HG02798 (cell line): ENCODE measurements around the gene AIFM1.
A peak's percentile ranks its signal among the peaks of the same experiment; 100 is the strongest.

Source experiments
- ATAC-seq: cut with Tn5 transposase; IDR thresholded peaks from one replicate; pipeline ENCODE4 v1.9.1; 2021; ENCODE audit warnings: mild to moderate bottlenecking; ENCODE audit not compliant: unreplicated experiment, poor library complexity

AIFM1 gene

GRCh38 chrX:130171446-130172126, 5.9 kb upstream of the AIFM1 start, which contains the start of gene RAB33A:
RAB33A (plus strand) TSS chrX:130171962; CDS start chrX:130172063, 101 bp downstream.
- ATAC-seq: no peak

- ATAC-seq: peak; percentile 78
Observed at GRCh38 chrX:130170752-130171445, 5.3 kb upstream of the AIFM1 start.

- no peak for ATAC-seq
Observed at GRCh38 chrX:130167040-130167439, 1.4 kb upstream of the AIFM1 start.

GRCh38 chrX:130166503-130166777, 799 bp upstream of the AIFM1 start:
- no peak for ATAC-seq

- ATAC-seq: no peak
Observed at GRCh38 chrX:130165181-130165702, 399 bp downstream of the AIFM1 start.

DNA sequence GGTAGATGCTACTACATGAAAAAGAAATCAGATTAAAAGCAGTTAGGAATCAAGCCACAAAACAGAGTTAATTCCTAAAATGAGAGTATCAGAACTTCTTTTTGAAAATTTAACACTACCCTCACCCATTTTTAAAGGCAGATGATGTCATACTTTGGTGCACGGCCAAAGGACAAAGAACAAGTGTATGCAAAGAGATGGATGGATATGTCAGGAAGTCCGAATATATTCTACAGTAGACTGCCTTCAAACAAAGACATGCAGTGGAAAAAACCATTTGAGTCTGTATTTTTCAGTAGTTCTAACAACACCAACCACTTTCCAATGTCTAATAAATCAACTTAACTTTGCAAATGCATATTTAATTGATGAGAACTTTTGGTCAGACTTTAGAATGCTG, 2.2 kb downstream of the AIFM1 start:
- no peak for ATAC-seq

DNA sequence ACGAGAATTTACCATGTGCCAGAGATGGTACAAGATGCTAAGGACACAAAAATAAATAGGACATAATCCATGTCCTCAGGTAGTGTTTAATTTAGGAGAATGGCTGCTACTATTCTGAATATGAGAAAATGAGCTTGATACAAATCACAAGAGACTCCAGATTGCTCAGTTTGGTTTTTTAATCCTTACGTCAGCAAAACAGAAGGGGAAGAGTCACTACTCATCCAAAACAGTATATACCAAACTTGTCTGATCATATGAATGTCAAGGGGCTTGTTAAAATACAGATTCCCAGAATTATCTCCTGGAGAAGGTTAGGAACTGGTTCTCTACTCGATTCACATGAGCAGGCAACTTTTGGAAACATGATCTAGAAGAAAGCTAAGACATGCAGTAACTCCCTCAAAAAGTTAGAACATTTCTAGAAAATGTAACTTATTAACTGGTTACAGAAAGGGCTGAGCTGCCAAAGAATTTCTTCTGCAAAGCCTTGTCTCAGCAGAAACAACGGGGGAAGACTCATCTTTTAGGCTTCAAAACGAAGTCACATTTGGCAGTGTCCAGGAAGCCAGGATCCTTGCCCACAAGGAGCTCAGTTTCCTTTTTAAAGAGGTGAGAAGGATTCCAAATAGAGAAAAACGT, 3.4 kb downstream of the AIFM1 start:
- no peak for ATAC-seq

DNA sequence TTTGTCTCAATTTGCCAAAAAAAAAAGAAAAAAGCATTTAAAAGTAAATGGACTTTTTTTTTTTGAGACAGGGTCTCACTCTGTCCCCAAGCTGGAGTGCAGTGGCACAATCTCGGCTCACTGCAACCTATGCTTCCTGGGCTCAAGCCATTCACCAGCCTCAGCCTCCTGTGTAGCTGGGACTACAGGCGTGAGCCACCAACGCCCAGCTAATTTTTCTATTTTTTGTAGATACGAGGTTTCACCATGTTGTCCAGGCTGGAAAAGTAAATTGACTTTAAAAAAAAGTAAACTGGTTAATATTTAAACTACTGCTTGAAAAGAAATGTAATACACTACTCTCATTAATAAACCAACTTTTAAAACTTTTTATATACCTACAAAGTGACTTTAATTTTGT, 5.9 kb downstream of the AIFM1 start:
- no peak for ATAC-seq

DNA sequence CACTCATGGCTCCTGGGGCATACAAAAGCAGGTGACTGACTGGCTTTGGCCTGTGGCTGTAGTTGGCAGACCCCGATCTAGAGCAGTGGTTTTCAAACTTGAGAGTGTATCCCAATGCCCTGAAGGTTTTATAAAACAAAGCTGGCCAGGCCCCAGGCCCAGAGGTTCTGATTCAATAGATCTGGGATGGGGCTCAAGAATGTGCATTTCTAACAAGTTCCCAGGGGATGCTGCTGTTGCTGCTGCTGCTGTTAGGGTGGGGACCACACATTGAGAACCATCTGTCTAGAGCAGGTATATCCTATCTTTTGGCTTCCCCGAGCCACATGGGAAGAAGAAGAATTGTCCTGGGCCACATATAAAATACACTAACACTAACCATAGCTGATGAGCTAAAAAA, 7.3 kb downstream of the AIFM1 start:
- ATAC-seq: no peak

GRCh38 chrX:130155564-130155963, 10.1 kb downstream of the AIFM1 start:
- ATAC-seq: no peak

DNA sequence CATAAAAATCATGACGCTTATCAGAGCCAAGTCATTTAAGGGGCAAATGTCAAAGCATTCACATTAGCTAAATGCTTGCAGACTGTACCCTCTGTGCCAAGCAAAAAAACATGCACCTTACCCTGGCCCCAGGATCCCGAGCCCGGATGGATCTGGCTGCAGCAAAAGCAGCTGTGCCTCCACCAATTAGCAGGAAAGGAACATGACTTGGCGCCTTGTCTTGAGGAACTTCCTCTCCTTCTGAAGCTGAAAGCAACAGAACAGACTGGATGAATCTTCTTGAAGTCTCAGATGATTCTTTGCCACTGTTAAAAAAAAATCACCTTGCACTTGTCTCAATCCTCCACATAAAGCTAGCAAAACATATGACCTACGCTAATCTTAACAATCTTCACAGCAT, 18.0 kb downstream of the AIFM1 start:
- no peak for ATAC-seq

- no peak for ATAC-seq
Observed at GRCh38 chrX:130145123-130145522, 20.5 kb downstream of the AIFM1 start.

DNA sequence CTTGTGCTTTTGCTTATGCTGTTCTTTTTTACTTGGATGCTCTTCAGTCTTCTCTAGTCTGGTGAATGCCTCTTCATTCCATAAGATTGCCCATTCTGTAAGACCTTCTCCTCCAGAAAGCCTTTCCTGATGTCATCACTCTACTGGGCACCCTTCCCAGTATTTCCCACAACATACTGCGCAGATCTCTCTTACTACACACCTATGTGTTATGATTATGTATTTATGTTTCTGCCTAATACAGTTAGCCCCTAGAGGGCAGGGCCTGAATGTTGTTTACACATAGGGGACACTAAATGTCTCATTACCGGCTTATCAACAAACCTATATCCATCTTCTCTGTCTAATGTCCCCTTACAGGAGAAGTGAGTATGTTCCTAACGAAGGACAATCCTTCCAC, 21.1 kb downstream of the AIFM1 start:
- ATAC-seq: no peak

DNA sequence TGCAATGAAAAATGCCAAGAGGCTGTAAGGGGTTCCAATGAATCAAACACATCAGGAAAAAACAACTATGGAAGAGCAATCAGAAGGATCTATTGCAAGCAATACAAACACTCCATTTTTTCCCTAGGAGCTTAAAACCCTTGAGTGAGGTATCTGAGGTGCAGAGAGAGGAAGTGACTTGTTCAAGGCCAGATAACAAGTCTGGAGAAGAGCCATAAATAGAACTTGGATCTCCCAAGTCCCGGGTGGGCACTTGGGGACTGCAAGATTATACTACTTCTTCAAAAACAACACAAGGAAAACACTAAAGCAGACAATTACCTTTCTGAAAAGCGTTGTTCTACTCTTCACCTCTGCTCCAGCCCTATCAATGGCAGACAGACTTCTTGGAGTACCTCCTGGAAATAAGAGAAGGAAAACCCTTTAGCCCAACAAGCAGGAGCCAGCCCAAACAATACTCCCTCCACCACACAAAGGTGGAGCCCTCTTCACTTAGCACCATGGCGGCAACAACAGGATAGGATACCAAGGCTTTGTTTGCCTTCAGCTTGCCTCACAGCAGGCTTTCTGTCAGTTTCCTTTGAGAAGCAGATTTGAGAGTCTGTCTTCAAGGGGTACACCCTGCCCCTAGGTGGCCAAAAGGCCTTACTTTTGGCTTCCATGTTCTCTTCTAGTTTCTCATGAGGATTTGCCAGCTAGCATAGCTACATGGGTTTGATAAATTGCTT, 26.0 kb downstream of the AIFM1 start:
- no peak for ATAC-seq

GRCh38 chrX:130136961-130137360, 28.7 kb downstream of the AIFM1 start:
- ATAC-seq: no peak

GRCh38 chrX:130136496-130136895, 29.1 kb downstream of the AIFM1 start:
- no peak for ATAC-seq

GRCh38 chrX:130130990-130131389, 34.7 kb downstream of the AIFM1 start:
- no peak for ATAC-seq

DNA sequence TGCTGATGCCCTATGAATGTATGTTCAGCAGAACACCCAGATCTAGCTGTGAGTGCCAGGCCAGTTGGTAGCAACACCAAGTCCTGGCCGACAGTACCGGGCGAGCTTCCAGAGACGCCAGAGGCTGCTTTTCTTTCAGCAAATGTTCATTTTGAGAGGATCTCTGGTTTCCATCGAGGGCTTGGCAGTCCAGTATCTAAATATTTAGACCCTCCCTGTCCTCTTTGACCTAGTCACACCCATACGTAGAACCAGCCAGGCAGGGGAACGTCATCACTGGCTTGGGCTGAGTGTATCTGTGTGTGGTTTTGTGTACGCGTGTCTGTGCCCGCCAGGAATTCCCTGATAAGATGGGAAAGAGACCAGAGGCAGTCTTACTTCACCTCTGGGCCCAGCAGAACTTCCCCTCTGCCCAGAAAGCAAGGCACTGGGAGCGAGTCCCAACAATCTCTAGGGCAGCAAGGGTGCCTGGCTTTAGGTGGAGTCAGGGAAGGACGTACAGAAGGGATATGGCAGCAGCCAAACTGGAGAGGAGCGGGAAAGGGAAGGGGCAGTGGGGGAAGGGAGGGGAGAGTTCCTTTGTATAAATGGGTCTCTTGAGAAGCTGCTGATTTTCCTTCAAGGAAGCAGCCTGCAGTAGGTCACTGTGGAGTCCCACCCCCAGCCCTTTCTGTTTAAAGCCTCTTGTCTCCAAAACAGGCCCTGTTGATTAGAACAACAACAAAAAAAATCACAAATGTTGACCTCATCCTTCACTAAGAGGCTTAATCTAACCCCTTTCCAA, 40.4 kb downstream of the AIFM1 start:
- no peak for ATAC-seq

DNA sequence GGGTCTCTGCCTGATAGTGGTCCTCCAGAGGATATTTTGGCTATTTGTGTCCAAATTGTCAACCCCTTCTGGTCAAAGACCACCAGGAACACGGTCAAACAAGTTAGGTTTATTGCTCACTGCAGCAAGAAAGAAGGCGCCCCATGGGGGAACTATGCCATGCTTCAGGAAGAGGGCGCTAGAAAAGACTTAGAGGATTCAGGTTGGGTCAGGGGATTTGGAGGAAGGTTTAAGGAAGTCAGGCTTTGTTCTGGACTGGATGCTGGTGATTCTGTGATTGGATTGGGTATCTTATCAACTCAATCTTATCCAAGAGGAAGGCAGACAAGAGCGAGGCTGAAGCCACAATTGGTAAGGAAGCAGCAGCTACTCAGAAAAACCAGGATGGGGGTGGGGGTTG, 41.1 kb downstream of the AIFM1 start:
- no peak for ATAC-seq

- no peak for ATAC-seq
Observed at GRCh38 chrX:130121505-130121800, 44.2 kb downstream of the AIFM1 start.
